ENCODE data around the gene ARID1A.

- TF ChIP-seq, protein P1, sequence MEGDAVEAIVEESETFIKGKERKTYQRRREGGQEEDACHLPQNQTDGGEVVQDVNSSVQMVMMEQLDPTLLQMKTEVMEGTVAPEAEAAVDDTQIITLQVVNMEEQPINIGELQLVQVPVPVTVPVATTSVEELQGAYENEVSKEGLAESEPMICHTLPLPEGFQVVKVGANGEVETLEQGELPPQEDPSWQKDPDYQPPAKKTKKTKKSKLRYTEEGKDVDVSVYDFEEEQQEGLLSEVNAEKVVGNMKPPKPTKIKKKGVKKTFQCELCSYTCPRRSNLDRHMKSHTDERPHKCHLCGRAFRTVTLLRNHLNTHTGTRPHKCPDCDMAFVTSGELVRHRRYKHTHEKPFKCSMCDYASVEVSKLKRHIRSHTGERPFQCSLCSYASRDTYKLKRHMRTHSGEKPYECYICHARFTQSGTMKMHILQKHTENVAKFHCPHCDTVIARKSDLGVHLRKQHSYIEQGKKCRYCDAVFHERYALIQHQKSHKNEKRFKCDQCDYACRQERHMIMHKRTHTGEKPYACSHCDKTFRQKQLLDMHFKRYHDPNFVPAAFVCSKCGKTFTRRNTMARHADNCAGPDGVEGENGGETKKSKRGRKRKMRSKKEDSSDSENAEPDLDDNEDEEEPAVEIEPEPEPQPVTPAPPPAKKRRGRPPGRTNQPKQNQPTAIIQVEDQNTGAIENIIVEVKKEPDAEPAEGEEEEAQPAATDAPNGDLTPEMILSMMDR (IDR thresholded peaks at IDR 0.05): no peak
- no peak for TF ChIP-seq POLR2A (IDR thresholded peaks at IDR 0.05)
These were observed 38.2 kb downstream of the ARID1A start for GRCh38 chr1:26733982-26734381.

Measured in upper lobe of left lung (tissue), 4 donors.